Superior temporal gyrus (tissue), 1 donor: ENCODE measurements around the gene RAP1GAP.

Experiments
- DNase-seq: peaks from one replicate; pipeline ENCODE4 v3.0.0-alpha.2; 2016; ENCODE audit errors: extremely low spot score

The RAP1GAP gene

DNA sequence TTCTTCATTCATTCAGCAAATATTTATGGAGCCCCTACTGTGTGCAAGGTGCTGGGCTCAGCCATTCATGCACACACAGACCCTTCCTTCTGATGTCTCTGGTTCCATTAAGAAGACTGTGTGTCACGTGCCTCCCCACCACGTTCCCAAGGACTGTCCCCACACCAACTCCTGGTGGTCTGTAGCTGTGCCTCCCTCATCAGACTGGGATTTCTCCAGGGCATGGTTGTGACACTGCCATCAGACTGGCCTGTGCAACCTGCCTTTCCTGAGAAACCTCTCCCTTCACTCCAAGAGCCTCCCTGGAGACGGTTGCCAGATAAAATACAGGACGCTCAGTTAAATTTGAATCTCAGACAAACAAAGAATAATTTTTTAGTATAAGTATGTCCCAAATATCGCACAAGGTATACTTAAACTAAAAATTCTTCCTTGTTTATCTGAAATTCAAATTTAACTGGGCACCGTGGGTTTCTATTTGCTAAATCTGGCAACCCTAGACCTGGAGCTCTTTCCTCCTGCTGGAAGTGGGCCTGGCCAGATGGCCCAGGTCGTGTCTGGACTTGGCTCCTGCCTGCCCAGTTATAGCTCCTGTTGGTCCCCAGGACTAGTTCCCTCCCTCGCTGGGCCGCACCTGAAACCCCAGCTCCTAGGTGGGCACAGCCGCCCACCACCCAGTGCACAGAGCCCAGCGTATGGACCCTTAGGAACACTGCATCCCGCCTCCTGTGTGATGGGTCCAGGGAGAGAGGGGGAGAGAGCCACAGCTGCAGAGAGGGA is 76.9 kb downstream of the RAP1GAP start:
- peak; percentile 11 for DNase-seq

DNA sequence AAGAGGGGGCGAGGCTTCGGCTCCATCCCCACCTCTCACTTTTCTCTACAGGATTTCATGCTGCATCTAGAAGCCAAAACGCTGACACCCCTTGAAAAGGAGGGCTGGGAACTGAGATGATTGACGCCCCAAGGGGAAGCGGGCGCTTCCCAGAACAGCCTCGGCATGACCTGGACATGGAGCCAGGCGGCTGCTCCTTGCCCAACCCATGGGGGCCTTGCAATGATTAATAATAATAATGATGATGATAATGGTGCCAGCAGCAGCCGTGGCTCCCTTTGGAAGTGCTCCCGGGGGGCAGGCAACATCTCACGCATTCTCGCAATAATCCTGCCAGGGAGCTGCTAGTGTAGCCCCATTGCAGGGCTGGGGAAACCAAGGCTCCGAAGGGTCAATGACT is 78.2 kb downstream of the RAP1GAP start:
- no peak for DNase-seq

DNA sequence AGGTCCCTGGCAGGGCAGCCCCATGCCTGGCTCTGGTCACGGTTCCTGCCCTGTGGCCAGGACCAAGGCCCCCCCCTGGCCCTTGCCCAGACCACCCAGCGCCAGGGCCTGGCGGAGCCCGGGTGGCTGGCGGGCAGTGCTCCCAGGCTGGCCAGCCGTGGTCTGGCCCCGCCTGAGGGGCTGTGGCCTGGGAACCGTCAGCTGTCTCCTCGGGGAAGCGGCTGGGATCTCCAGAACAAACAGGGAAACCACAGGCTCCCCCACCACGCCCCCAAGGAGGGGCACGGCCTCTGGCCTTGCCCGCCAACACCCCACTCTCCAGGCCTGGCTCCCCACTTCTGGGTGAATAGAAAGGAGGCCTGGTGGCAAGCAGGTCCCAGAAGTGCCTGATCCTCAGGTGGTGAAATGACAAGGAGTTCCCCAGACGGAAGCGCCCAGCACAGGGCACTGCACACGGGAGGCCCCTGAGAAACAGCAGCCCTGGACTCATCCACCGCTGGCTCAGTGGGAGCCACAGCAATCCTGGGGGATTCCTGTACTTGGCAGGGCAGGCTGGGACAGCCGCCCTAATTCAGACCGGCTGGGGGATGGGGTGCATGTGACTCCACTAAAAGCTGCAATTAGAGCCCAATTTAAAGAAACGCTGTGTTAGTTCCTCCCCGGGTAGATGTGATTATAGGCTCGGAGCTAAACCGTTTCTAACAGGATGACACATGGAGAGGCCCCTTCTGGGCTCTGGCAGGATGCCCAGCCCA is 78.9 kb downstream of the RAP1GAP start:
- peak; percentile 16 for DNase-seq

DNA sequence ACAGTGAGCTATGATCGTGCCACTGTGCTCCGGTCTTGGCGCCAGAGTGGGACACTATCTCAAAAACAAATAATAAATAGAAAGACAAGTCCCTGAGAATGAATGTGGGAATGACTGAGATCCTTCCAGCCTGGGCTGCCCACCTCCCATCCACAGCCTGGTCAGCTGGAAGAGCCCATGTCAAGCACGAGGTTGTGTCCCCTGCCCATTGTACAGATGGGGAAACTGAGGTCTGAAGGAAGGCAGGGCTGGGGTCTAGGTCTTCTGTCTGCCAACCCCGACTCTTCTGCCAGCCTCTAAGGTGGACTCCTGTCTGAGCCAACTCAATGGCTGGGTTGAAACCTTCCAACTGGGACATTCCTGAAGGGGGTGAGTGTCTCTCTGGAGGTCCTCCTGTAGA is 79.5 kb downstream of the RAP1GAP start:
- no peak for DNase-seq

DNA sequence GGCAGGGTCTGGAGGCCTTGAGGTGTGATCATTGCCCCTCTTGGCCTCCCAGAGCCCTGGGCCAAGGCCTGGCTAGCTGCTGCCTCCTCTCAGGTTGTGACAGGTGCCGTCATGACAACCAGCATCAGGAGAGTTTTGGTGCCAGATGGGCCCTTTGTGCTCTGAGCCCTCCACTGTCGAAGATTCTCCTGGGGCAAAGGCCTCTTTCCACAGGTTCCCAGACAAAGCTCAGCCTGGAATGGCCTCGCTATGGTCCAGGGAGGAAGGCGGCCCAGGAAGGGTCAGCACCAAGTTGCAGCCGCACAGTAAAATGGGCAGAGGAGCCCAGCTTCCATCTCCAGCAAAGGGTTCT is 81.6 kb downstream of the RAP1GAP start:
- DNase-seq: no peak

DNA sequence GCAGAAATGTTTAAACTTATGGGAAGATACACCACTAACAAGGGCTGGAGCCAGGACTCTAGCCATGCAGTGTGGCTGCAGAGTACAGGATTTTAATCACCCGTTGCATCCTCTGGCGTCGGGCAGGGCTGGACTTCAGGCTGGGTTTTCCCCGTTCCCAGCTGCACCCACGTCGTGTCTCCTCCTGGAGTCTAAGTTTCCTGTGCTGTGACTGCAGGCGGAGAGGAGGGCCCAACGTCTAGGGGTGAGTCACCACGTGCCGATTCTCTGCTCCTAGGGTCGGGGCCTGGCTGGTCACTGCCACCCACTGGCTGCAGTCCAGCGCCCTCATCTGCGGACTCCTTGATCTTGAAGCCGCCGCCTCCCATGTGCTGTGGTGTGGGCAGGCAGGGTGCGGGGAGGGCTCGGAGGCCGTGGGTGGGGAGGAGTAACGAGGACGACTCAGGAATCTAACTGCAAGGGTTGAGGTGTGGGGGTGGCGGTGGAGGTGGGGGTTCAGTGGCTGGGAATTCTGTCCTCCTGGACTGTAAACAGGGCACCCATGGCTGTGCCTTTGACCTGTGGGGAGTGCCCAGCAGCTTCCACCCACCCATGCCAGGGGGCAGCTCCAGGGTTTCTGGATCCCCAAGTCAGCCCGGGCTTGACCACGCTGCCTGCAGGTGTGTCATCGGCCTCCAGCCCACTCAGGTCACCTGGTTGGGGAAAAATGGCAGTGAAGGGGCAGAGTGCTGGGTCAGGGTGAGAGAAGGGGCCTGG is 82.1 kb downstream of the RAP1GAP start:
- DNase-seq: no peak

DNA sequence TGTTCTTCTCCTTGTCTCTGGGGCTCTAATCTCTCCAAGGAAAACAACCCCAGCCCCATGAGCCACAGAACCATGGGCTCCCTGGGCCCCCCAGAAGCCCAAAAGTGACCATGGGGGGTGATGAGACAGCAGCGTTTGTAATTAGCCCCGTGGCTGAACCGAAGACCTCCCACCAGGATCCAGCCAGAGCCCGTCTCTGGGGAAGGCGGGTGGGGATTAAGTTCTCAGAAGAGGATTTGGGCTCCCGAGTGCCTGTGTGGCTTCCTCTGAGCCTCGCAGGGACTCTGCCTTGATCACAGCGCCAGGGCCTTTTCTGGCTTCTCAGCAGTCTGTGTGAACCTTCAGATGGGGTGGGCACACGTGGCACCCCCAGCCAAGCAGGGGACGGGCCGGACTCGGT is 82.9 kb downstream of the RAP1GAP start:
- DNase-seq: no peak

DNA sequence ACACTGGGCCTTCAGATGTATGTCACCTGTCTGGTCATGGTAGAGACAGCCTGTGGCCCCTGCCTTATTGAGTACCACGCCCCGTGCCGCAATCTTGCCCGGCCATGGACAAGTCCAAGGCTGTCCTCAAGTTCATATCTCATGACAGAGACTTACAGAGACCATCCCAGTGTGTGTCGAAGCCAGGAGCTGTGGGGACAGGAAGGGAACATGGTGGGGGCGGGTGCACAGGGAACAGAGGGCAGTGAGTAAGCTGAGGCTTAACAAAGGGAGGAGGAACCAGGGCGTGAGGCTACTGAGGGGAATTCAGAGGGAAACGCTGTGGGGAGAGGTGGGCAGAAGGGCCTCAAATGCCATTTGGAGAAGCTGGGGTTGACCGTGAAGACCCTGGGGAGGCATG is 84.1 kb downstream of the RAP1GAP start:
- no peak for DNase-seq

DNA sequence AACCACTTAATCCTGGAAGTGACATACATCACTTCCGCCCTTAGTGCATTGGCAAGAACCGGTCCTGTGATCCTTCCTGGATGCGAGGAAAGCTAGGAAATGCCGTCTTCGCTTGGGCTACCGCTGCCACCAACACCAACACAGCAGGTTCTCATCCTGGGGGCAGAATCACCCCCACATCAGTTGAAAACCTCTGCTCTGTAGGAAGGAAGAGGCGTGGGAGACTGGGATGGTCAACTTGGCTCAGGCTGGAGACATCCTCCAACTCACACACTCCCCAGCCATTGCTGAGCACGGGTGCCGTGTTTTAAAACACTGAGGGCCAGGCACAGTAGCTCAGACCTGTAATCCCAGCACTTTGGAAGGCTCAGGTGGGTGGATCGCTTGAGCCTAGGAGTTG is 85.1 kb downstream of the RAP1GAP start:
- no peak for DNase-seq

DNA sequence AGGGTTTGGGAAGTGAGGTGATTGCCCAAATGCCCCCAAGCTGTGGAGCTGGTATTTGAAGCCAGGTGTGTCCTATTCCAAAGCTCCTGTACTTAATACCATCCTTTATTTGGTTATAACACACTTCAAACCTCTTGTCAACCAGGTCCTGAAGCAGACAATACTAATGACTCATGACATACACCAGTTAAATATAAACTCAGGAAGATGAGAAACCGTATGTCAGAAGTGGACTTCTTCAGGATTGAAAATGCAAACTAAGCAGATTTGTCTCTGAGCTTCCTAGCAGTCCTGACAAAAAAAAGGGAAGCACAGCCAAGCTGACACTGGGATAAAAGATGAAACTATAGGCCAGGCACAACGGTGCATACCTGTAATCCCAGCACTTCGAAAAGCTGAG is 89.4 kb downstream of the RAP1GAP start:
- DNase-seq: no peak

DNA sequence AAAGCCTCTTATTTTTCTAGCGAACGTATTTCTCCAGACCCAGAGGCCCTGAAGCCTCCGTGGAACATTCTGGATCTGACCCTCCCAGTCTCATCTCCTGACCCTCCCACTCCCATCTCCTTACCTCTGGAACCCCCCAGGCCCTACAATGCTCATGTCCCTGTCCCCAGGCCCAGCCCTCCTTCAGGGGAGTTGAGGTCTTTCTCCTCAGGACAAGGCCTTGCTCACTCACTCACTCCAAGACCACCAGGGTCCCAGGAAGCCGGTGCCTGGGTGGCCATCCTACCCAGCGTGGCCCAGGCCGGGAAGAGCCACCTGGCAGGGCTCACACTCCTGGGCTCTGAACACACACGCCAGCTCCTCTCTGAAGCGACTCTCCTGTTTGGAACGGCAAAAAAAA is 91.2 kb downstream of the RAP1GAP start:
- DNase-seq: no peak

DNA sequence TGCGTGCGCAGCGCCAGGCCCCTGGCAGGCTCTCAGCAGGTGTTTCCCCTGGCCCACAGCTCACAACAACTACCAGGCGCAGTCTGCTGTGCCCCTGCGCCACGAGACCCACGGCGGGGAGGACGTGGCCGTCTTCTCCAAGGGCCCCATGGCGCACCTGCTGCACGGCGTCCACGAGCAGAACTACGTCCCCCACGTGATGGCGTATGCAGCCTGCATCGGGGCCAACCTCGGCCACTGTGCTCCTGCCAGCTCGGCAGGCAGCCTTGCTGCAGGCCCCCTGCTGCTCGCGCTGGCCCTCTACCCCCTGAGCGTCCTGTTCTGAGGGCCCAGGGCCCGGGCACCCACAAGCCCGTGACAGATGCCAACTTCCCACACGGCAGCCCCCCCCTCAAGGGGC is 91.8 kb downstream of the RAP1GAP start:
- no peak for DNase-seq

DNA sequence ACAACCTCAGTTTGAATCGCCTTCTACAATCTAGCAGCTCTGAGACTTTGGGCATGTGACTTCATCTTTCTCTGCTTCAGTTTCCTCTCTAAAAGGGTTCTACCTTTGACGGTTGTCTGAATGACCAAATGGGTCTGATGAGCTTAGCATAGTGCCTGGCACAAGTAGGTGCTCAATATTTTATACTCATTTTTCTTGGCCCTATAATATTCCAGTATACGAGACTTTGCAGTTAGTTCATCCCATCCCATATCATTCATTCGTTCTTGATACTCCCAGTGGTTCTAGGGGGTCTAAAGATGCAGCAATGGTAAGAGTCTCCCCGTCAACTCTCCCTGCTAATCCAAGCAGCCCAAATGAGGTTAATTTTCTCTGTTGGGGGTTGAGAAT is 92.4 kb downstream of the RAP1GAP start:
- no peak for DNase-seq

DNA sequence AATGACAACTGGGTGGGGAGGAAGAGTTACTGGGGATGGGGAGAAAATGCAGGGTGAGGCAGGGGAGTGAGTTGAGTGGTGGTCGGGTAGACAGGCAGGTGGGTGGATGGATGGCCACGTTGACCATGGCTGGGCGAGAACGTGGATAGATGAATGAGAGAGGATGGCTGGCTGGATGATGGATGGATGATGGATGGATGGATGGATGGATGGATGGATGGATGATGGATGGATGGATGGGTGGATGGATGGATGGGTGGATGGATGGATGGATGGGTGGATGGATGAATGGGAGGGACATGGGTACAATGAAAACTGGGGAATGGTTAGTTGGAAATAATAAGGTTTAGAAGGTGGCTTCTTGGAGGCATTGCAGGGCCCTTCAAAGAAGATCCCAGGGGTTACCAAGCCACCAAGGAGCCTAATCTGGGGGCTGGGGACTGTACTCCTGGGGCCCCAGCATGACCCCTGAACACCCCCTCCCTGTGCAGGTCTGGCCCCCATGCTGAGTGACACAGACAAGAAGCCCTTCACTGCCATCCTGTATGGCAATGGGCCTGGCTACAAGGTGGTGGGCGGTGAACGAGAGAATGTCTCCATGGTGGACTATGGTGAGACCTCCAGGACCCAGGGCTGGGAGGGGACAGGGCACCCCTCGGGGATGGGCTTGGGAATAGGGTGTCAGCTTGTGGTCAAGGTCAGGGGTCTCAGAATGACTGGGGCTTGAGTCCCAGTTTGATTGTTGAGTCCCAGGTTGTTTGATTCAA is 92.9 kb downstream of the RAP1GAP start:
- DNase-seq: no peak

DNA sequence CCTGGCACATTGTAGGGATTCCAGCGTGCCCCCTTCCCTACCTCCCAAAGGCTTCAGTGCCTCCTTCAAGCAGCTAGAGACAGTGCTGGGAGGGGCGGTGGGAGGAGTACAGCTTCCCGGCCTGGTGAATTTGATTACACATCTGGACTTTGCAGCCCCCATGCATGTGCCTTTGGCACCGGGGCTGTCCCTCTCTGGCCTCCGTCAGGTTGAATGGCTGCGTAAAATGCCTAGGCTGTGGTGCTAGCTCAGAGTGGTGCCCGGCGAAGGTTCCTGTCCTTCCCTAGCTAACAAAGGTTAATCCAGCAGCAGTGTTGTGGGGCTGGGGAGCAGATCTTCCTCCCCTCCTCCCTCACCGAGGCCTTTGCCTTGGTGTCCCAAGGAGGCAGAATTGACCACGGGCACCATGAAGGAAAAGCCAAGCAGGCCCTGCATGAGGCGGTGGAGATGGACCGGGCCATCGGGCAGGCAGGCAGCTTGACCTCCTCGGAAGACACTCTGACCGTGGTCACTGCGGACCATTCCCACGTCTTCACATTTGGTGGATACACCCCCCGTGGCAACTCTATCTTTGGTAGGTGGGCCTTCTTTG is 93.7 kb downstream of the RAP1GAP start:
- no peak for DNase-seq

DNA sequence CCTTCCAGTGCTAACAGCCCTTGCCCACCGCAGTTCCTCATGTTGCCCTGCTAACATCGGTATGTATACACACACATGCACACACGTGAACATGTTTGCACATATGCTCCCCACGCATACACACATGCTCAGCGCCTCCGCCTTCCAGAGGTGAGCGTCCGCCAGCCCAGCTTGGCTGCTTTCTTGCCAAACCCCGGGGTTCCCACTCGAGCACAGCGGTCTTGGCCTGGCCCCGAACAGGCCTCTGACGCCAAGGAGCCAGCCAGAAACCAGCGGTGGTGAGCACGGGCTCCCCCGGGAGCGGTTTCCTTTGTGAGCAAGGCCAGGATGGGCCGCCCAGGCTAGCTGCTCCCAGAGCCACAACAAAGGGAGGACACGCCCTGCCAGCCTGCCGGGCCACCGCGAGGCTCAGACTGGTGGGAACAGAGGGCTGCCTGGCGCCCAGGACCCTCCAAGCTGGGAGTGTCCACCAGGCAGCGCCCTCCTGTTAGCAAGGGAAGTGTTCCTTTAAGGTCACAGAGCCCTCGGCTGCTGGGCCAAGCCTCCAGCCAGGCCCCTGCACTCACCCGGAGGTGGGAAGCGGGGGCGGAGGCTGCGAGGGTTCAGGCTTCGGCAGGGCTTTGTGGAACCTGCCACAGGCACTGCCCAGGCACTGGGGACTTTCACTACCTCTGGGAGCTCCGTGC is 94.5 kb downstream of the RAP1GAP start:
- no peak for DNase-seq

DNA sequence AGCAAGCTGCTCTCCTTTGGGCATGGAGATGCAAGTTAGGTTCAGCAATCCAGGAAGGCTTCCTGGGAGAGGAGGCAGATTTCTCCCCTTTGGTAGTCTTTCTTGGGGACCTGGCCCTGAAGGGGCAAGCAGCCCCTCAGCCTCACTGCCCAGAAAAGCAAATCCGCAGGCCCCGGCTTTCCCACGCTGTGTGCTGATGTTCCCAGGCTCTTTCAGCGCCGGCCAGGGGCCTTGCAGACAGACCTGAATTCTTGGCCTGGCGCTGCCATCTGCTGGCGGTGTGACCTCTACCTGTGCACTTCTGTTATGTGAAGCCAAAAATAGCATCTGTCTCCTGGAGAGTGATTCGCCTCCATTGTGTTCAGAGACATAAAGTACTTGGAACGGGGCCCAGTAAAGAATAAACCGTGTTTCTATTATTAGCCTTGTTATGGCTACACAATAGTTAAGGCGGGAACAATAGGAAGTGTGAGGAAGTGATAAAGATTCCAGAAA is 95.1 kb downstream of the RAP1GAP start:
- peak; percentile 33 for DNase-seq

DNA sequence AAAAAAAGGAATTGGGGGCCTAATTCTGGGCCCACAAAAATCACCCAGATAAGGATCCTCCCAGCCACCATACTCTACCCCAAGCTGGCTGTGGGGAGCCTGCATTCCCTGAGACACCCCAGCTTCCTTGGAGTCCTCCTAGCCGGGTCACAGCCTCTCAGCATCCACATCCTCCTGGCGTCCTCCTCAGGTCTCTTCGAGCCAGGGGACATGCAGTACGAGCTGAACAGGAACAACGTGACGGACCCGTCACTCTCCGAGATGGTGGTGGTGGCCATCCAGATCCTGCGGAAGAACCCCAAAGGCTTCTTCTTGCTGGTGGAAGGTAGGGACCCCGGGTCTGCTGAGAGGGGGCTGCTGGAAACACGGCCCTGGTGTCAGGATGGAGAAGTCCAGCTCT is 95.7 kb downstream of the RAP1GAP start:
- no peak for DNase-seq

DNA sequence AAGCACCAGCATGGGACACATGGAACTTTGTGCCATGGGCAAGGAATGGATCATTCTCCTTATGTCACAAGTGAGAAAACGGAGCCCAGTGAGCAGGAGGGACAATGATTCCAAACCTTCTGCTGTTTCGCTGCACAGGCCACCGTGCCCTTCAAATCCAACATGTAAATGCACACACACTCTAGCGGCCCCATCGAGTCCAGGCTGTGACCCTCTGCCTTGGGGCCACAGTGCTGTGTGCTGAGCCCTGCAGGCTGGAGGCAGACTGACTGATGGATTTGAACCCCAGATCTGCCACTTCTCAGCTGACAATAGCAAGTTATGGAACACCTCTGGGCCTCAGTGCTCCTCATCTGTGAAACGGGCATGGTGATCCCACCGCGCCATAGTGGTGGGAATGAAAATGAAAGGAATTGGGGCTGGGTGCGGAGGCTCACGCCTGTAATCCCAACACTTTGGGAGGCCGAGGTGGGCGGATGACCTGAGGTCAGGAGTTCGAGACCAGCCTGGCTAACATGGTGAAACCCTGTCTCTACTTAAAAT is 96.4 kb downstream of the RAP1GAP start:
- no peak for DNase-seq

DNA sequence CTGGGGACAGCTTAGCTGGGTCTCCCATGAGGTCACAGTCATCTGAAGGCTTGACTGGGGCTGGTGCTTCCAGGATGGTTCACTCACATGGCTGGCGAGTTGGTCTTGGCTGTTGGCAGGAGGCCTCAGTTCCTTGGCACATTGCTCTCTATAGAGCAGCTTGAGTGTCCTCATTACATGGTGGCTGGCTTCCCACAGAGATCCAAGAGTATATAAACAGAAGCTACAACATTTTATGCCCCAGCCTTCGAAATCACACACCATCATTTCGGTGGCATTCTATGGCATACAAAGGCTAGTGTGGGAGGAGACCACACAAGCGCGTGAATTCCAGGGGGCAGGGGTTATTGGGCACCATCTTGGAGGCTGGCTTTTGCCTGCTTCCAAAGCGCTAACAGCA is 96.9 kb downstream of the RAP1GAP start:
- no peak for DNase-seq

DNA sequence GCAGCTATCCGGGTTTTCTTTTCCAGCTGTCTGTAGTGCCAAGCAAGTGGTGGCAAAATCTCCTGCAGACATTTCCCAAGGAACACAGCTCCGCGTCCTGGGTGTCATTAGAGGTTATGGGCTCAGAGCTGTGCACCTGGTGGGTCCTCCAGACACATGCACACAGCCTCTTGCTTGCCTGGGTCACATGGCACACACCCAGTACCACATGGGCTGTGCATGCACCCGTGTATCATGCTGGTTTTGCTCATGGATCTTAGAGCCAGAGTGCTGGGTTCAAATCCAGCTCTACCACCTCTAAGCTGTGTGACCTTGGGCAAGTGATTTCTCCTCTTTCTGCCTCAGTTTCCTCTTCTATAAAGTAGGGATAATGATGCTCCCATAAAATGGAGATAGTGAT is 98.3 kb downstream of the RAP1GAP start:
- no peak for DNase-seq
